Measurements from ENCODE around the gene ANAPC4. TPM values are rescaled to one million over a fixed set of nuclear protein-coding genes. Genes with fewer than 3 reads are reported as not detected.

ANAPC4 gene
- total and polyA plus RNA-seq, 2 of the 13 experiments (the other 11 are each of a cell fraction or from before 2014, with no cell fraction given): 14.5 to 30.2 TPM

GRCh38 chr4:25376754-25377571 lies at the start of gene ANAPC4 (continued):
- TF ChIP-seq NFKB2 (CRISPR knock-in tag; IDR thresholded peaks at IDR 0.05; ENCODE audit: borderline replicate concordance) (no peak; the same call in 1 of the 2 replicates), ZNF513 (CRISPR knock-in tag; conservative IDR thresholded peaks at IDR 0.05) (no peak), ELF4 (CRISPR knock-in tag; IDR thresholded peaks at IDR 0.05; ENCODE audit: borderline replicate concordance) (no peak), NRL (CRISPR knock-in tag; IDR thresholded peaks at IDR 0.05; ENCODE audit: borderline replicate concordance) (no peak), DZIP1 (CRISPR knock-in tag; IDR thresholded peaks at IDR 0.05) (no peak), NCOA1 (CRISPR knock-in tag; IDR thresholded peaks at IDR 0.05) (no peak), SOX5 (CRISPR knock-in tag; IDR thresholded peaks at IDR 0.05; ENCODE audit: borderline replicate concordance) (0 out of 2 replicates have a peak, but pooled peaks have one; percentile 19), ZIK1 (CRISPR knock-in tag; IDR thresholded peaks at IDR 0.05; ENCODE audit: borderline replicate concordance, low read depth) (no peak; the same call in 1 of the 2 replicates), ATF2 (CRISPR knock-in tag; IDR thresholded peaks at IDR 0.05) (no peak), ZNF225 (CRISPR knock-in tag; IDR thresholded peaks at IDR 0.05) (no peak), KDM1A (CRISPR knock-in tag; IDR thresholded peaks at IDR 0.05) (no peak), EP300 (IDR thresholded peaks at IDR 0.05; ENCODE audit: low read depth in 2 of 2, low read length in 2 of 2) (no peak), EP300 (CRISPR knock-in tag; IDR thresholded peaks at IDR 0.05; ENCODE audit: borderline replicate concordance) (no peak), ATF4 (CRISPR knock-in tag; IDR thresholded peaks at IDR 0.05) (0 out of 4 replicates have a peak, but pooled peaks of 1 of the 2 experiments have one; percentile 18), ZBTB21 (CRISPR knock-in tag; IDR thresholded peaks at IDR 0.05) (no peak), ZNF121 (CRISPR knock-in tag; IDR thresholded peaks at IDR 0.05) (peak; percentile 47), KMT2B (CRISPR knock-in tag; IDR thresholded peaks at IDR 0.05) (peak; percentile 64), BRCA1 (CRISPR knock-in tag; IDR thresholded peaks at IDR 0.05) (peak; percentile 65; the same call in 1 of the 2 replicates), CBX5 (CRISPR knock-in tag; IDR thresholded peaks at IDR 0.05; ENCODE audit: borderline replicate concordance) (no peak), NCOA5 (CRISPR knock-in tag; IDR thresholded peaks at IDR 0.05) (no peak), FOXO1 (CRISPR knock-in tag; IDR thresholded peaks at IDR 0.05) (no peak), ZNF782 (CRISPR knock-in tag; IDR thresholded peaks at IDR 0.05; ENCODE audit: borderline replicate concordance) (no peak; the same call in 1 of the 2 replicates)
